Thymus (tissue), 11 donors: Measurements from ENCODE around the gene CTBP2. TPM values are rescaled to one million over a fixed set of nuclear protein-coding genes. Genes with fewer than 3 reads are reported as not detected.

ENCODE experiments used
- DNase-seq, 9 donors: peaks; one replicate each; pipeline ENCODE4 v3.0.0-alpha.2; 2013; ENCODE audit warnings: low spot score in 9 of 9, low read depth in 6 of 9, missing footprints in 1 of 9
- H3K27ac ChIP-seq, 2 donors: one replicate each; pipeline ENCODE4 v1.5.1; 2013; ENCODE audit warnings: control low read depth in 1 of 2, low read depth in 1 of 2, low read length in 1 of 2, mild to moderate bottlenecking in 1 of 2, moderate library complexity in 1 of 2
- H3K27me3 ChIP-seq, 2 donors: one replicate each; pipeline ENCODE4 v1.5.1; 2013; ENCODE audit warnings: low read length in 1 of 2; ENCODE audit not compliant: control insufficient read depth in 2 of 2, insufficient read depth in 1 of 2
- H3K36me3 ChIP-seq, 2 donors: one replicate each; pipeline ENCODE4 v1.5.1; 2013; ENCODE audit warnings: low read length in 1 of 2, mild to moderate bottlenecking in 1 of 2, moderate library complexity in 1 of 2; ENCODE audit not compliant: control insufficient read depth in 2 of 2, insufficient read depth in 2 of 2
- H3K4me1 ChIP-seq, 2 donors: one replicate each; pipeline ENCODE4 v1.5.1; 2013; ENCODE audit warnings: low read length in 2 of 2; ENCODE audit not compliant: control insufficient read depth in 2 of 2, insufficient read depth in 2 of 2
- H3K4me3 ChIP-seq, 2 donors: one replicate each; pipeline ENCODE4 v1.5.1; 2013; ENCODE audit warnings: low read length in 2 of 2, control low read depth in 1 of 2, mild to moderate bottlenecking in 1 of 2
- H3K9me3 ChIP-seq, 2 donors: one replicate each; pipeline ENCODE4 v1.5.1; 2013; ENCODE audit warnings: low read length in 1 of 2, mild to moderate bottlenecking in 1 of 2; ENCODE audit not compliant: control insufficient read depth in 2 of 2, insufficient read depth in 1 of 2
- WGBS: extraction: QIAGEN DNeasy Blood & Tissue Kit; methylation state at CpG from one replicate; pipeline ENCODE4 v1.1.7; 2013; 5-methylcytosine and 5-hydroxymethylcytosine counted together
- polyA plus RNA-seq: library from polyadenylated mRNA; stranded (reverse); fragments of 200-250 nt; gene quantifications from one replicate; pipeline ENCODE4 v1.2.3, GENCODE V29; 2013
- total RNA-seq: library from RNA; stranded (reverse); fragments of 120-200 nt; gene quantifications from one replicate; pipeline ENCODE4 v1.2.4, GENCODE V29; 2013
- donor health status: healthy.

The CTBP2 gene
- total and polyA plus RNA-seq, 2 donors = 7.1 to 14.6 TPM

GRCh38 chr10:124942317-124943169 is 217.8 kb downstream of the CTBP2 start:
- no peak for DNase-seq
- peaks cover 0 to 2% of the 10 kb centered on the region in 2 donors for H3K4me1 ChIP-seq
- no peak overlapping the region for H3K4me3 ChIP-seq
- H3K27ac ChIP-seq = no peak overlapping the region
- no peaks in the 10 kb centered on the region for H3K9me3 ChIP-seq
- H3K36me3 ChIP-seq = peaks cover 7 to 12% of the 10 kb centered on the region in 2 donors
- WGBS = 85% methylated on average over 11 of the region's 11 CpGs
- no peaks in the 10 kb centered on the region for H3K27me3 ChIP-seq

DNA sequence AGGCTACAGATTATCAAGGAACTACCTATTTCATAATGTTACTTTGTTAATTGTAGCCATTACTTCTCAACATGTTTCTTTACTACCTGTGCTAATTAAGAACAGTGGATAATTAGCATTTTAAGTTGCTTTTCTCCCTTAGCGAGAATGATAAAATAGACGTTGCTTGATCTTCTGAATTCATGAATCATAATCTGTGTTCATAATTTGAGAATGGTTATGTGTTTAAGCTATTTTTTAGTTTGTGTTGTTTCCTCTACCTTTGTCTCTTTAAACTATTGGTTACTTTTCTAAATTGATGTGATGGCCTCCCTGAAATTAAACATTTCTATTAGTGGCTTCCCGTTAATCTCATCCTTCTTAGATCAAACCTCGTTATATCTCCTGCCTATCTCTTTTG is 218.5 kb downstream of the CTBP2 start, which contains the start of gene ZRANB1:
TSS of gene ZRANB1 (plus strand) at position 301 of the 400 bp plus-strand sequence. CDS start 371 bp downstream, outside the sequence.
- 99% methylated on average over 4 of the region's 4 CpGs for WGBS
- Histone ChIP-seq H3K9me3 (no peaks in the 10 kb centered on the region), H3K27ac (no peak within 1 kb of the TSS), H3K4me1 (peaks cover 0 to 2% of the 10 kb centered on the region in 2 donors), H3K4me3 (no peak within 1 kb of the TSS), H3K36me3 (peaks cover 7 to 12% of the 10 kb centered on the region in 2 donors), H3K27me3 (no peaks in the 10 kb centered on the region)
- DNase-seq = no peak

GRCh38 chr10:124939290-124939689 is 221.1 kb downstream of the CTBP2 start:
- Histone ChIP-seq H3K27ac (no peak overlapping the region), H3K36me3 (peaks cover 0 to 9% of the 10 kb centered on the region in 2 donors), H3K9me3 (no peaks in the 10 kb centered on the region), H3K27me3 (no peaks in the 10 kb centered on the region), H3K4me3 (no peak overlapping the region), H3K4me1 (peaks cover 0 to 2% of the 10 kb centered on the region in 2 donors)
- DNase-seq = no peak
- 96% methylated on average over 1 of the region's 1 CpG for WGBS

DNA sequence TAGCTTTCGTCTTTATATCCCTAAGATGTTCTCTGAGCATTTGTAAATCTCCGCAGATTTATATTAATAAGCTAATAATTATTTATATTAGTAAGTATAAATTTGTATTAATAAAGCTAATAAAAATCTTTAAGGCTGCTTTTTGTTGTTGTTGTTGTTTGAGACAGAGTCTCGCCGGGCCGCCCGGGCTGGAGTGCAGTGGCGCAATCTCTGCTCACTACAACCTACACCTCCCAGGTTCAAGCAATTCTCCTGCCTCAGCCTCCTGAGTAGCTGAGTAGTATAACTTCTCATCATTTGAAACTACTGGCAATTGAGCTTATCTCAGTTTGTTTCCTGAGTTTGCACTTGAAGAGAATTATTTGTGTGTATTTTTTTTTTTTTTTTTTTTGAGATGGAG is 223.6 kb downstream of the CTBP2 start:
- Histone ChIP-seq H3K27me3 (no peaks in the 10 kb centered on the region), H3K4me3 (no peak overlapping the region), H3K4me1 (peaks cover 0 to 2% of the 10 kb centered on the region in 2 donors), H3K9me3 (no peaks in the 10 kb centered on the region), H3K27ac (no peak overlapping the region), H3K36me3 (no peaks in the 10 kb centered on the region)
- DNase-seq = no peak
- WGBS = 98% methylated on average over 7 of the region's 7 CpGs

- Histone ChIP-seq H3K4me1 (peaks cover 0 to 2% of the 10 kb centered on the region in 2 donors), H3K36me3 (no peaks in the 10 kb centered on the region)
- 98% methylated on average over 2 of the region's 2 CpGs for WGBS
These were observed 224.4 kb downstream of the CTBP2 start for GRCh38 chr10:124935946-124936345.

More at GRCh38 chr10:124935946-124936345, 224.4 kb downstream of the CTBP2 start:
- no peak for DNase-seq
- Histone ChIP-seq H3K27ac (no peak overlapping the region), H3K4me3 (no peak overlapping the region), H3K9me3 (peaks cover 0 to 4% of the 10 kb centered on the region in 2 donors), H3K27me3 (no peaks in the 10 kb centered on the region)

Other genes starting within 250 kb of the CTBP2 start
- 17.5 TPM for gene ZRANB1, start 218.4 kb downstream of the CTBP2 start, total RNA-seq
- 16.0 TPM for gene ZRANB1, start 218.4 kb downstream of the CTBP2 start, polyA plus RNA-seq